Lower leg skin (tissue), 3 donors: Measurements from ENCODE around the gene DPP6.

Experiments used
- POLR2A ChIP-seq, 2 donors: fragments of 450-650 bp; IDR thresholded peaks; one replicate each; pipeline ENCODE4 v1.6.1; 2016 to 2017; ENCODE audit warnings: antibody characterized with exemption in 2 of 2, mild to moderate bottlenecking in 1 of 2, moderate library complexity in 1 of 2
- TF ChIP-seq, protein P1 (sequence below), 3 donors: fragments of 450-650 bp; IDR thresholded peaks; one replicate each; pipeline ENCODE4 v1.5.1; 2016; ENCODE audit warnings: antibody characterized with exemption in 3 of 3, mild to moderate bottlenecking in 3 of 3, moderate library complexity in 2 of 3

DNA sequence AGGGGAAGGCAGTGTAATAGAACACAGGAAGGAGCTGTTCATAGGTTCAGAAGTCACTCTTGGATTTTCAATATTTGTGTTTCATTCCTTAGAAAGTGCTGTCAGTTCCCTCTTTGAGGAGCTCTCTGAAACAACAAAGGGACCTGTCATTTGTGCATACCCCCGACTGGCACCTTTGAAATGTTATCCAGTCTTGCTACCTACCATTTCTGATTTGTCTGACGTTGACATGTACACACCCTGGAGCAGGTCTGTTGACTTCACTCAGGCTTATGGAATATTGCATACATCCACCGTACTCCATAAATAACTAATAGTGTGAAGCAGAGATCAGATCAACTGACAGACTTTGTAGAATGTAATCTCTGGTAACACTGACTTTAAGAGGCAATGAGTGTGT lies 189.8 kb downstream of the DPP6 start:
- no peak for TF ChIP-seq POLR2A (IDR thresholded peaks at IDR 0.05)
- TF ChIP-seq, protein P1, sequence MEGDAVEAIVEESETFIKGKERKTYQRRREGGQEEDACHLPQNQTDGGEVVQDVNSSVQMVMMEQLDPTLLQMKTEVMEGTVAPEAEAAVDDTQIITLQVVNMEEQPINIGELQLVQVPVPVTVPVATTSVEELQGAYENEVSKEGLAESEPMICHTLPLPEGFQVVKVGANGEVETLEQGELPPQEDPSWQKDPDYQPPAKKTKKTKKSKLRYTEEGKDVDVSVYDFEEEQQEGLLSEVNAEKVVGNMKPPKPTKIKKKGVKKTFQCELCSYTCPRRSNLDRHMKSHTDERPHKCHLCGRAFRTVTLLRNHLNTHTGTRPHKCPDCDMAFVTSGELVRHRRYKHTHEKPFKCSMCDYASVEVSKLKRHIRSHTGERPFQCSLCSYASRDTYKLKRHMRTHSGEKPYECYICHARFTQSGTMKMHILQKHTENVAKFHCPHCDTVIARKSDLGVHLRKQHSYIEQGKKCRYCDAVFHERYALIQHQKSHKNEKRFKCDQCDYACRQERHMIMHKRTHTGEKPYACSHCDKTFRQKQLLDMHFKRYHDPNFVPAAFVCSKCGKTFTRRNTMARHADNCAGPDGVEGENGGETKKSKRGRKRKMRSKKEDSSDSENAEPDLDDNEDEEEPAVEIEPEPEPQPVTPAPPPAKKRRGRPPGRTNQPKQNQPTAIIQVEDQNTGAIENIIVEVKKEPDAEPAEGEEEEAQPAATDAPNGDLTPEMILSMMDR (IDR thresholded peaks at IDR 0.05) = no peak
